DMS 273 (cell line): Measurements from ENCODE around the gene ADM.
"Not testable (repeated sequence)": the region's sequence is repeated elsewhere in the genome, so short reads cannot be mapped to it uniquely, and the experiment has no call there.

Experiments
- DNase-seq: peaks from one replicate; lab custom pipeline; 2025; ENCODE audit not compliant: unreplicated experiment; lab: John Stamatoyannopoulos, UW

Gene ADM, protein sequence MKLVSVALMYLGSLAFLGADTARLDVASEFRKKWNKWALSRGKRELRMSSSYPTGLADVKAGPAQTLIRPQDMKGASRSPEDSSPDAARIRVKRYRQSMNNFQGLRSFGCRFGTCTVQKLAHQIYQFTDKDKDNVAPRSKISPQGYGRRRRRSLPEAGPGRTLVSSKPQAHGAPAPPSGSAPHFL

DNA sequence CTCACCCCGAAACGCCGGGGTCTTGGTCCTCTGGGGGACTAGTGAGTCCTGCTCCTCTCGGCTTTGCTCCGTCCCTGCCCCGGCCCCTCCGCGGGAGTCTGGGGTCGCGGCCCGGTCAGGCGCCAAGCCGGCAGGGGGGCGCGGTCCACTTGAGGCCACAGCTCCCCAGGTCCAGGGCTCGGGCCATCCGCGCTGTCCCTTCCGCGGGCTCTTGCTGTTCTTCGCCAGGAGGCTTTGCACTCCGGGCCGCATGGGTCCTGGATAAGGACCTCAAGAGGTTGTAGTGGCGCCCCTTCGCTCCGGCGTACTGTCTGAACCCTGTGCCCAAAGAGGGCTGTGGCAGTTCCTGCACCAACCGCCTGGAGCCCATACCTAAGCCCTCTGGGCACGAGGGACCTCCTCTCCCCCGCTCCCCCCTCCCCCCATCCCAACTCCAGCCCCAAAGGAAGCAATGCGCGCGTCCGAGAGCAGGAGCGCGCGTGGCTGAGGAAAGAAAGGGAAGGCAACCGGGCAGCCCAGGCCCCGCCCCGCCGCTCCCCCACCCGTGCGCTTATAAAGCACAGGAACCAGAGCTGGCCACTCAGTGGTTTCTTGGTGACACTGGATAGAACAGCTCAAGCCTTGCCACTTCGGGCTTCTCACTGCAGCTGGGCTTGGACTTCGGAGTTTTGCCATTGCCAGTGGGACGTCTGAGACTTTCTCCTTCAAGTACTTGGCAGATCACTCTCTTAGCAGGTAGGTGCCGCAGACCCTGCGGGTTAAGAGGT, at the start of gene ADM:
ADM (plus strand) TSS at position 579 of the 767 bp plus-strand sequence. CDS start 628 bp downstream, outside the sequence.
- DNase-seq, result peak; percentile 88

DNA sequence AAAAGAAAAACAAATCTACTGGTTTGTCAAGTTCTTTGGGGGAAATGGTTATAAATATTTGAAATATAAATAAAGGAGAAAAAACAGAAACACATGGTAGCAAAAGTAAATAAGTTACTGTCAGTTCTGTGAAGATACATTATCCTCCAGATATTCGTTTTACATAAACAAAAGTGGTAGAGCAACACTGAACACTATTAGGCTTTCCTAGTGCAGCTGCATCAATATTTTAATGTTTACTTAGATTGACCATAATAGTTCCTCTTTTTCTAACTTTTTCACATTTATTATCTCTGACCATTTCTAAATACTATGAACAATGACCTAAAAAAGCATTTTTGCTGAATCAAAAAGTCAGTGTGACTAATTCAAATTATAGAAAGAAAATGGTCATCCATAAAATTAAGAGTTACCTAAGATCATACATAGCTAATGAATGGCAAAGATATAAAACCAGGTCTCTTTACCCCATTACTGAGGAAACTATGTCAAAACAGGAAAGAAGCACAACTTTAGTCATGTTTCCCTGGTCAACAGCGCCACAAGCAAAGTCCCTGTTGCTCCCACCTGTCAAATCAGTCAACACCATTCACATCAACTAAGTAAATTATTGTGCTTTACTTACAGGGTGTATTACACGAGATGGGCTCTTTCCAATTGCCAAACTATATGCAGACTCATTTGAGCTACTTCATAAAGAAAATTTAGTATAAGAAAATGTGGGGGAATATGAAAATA, 49.3 kb upstream of the ADM start:
- DNase-seq, result no peak

DNA sequence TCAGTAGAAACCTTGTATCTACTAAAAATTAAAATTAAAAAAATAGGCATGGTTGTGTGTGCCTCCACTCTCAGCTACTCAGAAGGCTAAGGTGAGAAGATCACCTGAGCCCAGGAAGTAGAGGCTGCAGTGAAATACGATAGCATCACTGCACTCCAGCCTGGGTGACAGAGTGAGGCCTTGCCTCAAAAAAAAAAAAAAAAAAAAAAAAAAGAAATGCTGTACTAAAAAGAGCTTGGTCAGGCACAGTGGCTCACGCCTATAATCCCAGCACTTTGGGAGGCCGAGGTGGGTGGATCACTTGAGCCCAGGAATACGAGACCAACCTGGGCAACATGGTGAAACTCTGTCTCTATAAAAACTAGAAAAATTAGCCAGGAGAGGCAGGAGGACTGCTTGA, 47.4 kb upstream of the ADM start:
- DNase-seq, result no peak

DNA sequence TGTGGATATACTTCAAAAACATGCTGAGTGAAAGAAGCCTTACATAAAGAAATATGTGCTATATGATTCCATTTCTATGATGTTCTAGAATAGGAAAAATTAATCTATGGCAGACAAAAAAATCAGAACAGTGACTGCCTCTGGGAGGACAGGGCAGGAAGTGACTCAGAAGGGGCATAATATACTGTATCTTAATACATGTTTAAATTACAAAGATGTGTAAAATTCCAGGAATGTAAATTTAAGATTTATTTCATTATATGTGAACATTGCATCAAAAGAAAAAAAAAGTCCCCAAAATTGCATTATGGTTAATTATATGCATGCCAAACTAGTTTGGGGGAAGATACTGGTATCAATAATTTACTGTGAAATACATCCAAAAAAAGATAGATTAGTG, 43.1 kb upstream of the ADM start:
- DNase-seq, result no peak

DNA sequence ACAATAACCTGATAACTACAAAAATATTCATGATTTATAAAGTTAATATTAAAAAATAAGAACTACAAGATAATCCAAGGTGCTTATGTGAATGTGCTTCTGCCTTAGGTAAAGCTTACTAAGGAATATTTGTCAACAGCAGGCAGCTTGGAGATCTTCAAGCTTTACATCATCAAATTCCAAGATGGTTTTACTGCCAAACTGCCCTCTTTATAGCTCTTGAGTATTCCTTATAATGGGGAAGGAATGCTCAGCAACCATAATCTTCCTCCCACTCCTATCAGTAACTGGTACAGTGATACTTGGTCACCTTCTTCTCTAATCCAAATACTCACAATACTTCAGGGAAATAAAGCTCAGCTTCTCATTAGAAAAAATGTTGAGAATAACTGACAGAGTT, 40.9 kb upstream of the ADM start:
- DNase-seq, result no peak

DNA sequence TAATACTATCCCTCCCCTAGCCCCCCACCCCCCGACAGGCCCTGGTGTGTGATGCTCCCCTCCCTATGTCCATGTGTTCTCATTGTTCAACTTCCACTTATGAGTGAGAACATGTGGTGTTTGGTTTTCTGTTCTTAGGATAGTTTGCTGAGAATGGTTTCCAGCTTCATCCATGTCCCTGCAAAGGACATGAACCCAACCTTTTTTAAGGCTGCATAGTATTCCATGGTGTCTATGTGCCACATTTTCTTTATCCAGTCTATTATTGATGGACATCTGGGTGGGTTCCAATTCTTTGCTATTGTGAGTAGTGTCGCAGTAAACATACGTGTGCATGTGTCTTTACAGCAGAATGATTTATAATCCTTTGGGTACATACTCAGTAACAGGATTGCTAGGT, 40.2 kb upstream of the ADM start:
- DNase-seq, result not testable (repeated sequence)

DNA sequence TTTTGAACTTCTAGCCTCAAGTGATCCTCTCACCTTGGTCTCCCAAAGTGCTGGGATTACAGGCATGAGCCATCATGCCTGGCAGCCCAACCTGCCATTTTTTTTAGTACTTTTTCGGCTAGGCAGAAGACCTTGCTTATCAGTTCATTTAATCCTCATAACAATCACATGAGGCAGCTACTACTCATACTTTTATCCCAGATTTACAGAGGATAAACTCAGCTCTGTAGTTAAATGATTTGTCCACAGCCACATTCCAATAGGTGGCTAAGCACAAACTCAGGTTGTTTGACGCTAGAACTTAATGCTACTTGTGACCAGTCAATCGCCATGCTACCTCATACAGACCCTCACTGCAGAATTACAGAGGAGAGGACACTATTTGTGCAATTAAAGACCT, 38.9 kb upstream of the ADM start:
- no peak for DNase-seq

DNA sequence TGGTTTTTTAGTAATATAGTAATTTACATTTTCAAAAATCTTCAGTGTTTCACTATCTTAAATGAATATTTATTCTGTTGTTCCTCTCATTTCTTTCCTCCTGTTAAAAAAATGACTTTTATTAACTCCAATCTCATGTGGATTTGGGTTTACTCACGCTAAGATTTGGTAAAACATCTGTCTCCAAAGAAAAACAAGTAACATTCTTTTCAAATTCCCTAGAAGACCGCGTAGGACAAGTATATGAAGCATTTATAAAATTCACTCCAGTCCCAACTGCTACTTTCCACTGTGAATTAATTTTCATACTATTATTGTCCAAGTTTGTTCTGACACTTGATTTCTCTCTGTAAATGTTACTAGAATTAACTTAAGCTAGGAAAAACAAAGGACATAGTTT, 37.1 kb upstream of the ADM start:
- DNase-seq, result no peak

DNA sequence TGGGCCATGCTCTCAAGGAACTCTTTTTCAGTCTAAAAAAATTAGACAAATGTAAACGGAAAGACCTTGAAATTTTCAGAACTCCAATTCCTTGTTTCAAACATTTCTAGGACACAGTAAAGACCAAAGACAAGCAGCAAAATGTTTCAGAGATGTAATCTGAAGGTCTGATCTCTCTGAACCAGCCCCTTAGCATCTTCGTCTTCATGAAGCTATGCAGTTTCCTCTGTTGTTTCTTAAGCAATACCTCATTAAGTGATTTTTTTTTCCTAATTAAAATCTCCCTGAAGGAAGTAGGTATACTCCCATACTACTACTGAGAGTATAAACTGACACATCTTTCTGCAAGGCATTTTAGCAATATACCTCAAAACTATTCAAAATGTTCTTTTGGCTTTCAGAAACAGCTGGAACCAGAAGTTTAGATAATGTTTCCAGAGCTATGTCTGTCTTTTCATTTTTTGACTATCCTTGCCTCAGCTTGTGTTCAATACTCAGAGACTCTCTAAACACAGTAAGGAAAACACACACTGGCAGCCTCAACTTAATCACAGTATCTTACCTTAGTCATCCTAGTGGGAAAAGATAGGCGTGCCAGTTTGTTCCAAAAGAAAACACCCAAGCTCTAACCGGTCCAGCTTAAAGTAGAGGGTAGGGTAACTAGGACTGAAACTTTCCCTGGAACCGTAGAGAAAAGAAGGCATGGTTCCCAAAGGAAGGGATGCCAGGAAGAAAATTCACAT, 36.0 kb upstream of the ADM start:
- DNase-seq, result no peak

DNA sequence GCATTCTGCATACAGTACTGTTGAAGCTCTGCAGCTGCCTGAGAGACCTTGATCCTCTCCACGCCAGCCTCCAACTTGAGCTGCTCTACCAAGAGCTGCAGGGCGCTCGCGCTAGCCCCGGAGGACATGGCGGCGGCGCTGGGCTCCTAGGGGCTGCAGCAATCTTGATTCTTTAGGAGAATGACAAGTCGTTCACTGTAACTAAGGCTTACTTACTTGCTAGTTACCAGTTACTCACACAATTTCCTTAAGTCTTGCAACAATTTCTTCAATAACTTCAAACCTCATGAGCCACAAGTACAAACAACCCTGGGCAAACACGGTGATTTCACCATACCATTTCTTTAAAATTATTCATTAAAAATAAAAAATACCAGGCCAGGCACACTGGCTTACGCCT, 32.7 kb upstream of the ADM start:
- DNase-seq, result no peak

DNA sequence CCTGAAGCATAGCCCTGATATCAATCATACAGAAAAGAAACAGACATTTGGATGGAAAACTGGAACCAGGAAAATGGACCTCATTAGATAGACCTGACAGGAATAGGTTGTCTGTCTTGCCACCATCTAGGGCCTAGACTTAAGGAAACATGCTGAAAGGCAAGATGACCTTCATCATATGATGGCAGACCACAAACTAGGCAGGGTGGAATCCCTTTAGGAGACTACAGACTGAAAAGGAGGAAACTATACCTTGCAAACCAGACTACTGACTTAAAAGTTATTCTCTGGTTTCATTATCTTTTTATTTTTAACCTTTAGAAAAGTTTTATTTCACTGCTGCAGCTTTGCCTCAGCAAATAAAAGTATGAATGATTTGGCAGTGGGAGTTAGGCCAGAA, 31.1 kb upstream of the ADM start:
- no peak for DNase-seq

DNA sequence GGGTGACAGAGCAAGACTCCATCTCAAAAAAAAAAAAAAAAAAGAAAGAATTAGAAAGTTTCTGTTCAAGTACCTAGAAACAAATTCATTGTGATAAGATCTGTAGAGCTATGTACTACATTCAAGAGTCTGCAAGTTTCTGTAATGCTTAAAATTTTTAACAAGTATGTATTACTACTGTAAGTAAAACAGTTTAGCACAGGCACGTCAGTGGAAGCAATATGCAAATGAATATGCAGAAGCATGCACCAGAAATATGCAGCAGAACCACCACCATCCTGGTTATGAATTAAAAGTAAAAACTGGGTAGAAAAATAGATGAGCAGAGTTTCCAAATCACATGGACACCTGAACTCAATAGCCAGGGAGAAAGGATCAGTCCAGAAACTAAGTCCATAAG, 30.1 kb upstream of the ADM start:
- DNase-seq, result no peak

DNA sequence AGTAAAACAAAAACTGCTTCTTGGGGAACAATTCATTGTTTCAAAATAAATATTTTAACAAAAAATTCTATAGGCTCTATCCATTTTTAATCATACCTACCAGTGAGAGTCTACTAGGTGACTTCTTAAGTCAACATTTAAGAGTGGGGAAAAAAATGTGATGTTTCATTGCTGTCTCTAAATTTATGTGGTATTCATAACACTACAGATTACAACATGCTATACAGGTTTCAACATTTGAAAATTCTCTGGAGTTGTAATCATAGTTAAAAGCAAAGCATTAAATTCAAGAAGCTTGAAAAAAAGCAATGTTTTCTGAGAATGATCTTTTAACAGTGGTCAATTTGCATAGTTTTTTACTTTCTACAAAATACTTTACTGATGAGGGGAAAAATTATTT, 29.2 kb upstream of the ADM start:
- DNase-seq, result no peak

DNA sequence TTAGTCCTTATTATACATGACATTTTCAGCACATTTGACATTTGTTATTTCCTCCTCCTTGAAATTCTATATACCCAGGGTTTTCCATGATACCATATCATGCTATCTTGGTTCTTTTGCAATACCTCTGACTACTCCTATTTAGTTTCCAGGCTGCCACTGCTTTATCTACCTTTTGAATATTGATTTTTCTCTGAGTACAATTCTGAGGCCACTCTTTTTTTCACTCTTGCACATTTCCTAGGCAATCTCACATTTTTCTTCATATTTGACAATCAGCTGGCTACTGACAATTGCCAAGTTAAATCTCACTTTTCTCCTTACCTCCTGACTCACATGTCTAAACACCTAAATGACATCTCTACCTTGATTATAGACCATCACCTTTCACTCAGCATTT, 22.8 kb upstream of the ADM start:
- DNase-seq, result no peak

DNA sequence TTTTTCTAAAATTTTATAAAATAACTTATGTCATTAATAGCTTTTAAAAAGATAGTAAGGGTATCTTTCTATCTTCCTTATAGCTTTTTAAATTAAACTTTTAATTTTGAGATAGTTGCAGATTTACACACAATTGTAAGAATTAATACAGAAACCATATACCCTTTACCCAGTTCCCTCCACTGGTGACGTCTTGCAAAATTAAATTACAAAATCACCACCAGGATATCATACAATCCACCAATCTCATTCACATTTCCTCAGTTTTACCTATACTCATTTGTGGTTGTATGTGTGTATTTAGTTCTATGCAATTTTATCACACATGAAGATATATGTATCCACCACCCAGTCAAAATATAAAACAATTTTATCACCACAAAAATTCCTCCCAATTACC, 20.9 kb upstream of the ADM start:
- DNase-seq, result no peak

DNA sequence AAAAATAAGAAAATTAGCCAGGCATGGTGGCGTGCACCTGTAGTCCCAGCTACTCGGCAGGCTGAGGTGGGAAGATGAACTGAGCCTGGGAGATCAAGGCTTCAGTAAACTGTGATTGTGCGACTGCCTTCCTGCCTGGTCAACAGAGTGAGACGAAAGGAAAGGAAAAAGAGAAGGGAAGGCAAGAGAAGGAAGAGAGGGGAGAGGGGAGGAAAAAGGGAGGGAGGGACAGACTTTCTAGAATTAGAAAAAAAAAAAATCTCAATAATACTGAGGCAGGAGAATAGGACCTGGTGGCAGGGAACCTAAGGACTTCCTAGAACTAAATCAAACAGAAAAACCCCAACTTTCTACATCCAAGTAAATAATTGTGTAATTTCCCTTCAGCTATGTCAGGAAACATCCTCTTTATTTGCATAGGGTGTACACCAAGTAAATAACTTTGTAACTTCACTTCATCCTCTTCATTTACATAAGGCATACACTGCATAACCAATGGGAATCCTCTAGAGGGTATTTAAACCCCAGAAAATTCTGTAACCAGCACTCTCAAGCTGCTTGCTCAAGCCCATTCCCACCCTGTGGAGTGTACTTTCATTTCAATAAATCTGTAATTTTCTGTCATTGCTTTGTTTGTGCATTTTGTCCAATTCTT, 19.6 kb upstream of the ADM start:
- no peak for DNase-seq

DNA sequence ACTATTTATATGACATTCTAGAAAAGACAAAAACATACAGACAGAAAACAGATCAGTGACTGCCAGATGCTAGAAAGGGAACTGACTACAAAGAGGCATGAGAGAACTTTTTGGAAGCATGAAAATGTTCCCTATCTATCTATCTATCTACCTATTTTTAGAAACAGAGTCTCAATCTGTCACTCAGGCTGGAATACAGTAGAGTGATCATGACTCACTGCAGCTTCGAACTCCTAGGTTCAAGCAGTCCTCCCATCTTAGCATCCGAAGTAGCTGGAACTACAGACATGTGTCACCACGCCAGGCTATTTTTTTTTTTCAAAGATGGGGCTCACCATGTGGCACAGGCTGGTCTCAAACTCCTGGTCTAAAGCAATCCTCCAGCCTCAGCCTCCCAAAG, 17.7 kb upstream of the ADM start:
- DNase-seq, result no peak

DNA sequence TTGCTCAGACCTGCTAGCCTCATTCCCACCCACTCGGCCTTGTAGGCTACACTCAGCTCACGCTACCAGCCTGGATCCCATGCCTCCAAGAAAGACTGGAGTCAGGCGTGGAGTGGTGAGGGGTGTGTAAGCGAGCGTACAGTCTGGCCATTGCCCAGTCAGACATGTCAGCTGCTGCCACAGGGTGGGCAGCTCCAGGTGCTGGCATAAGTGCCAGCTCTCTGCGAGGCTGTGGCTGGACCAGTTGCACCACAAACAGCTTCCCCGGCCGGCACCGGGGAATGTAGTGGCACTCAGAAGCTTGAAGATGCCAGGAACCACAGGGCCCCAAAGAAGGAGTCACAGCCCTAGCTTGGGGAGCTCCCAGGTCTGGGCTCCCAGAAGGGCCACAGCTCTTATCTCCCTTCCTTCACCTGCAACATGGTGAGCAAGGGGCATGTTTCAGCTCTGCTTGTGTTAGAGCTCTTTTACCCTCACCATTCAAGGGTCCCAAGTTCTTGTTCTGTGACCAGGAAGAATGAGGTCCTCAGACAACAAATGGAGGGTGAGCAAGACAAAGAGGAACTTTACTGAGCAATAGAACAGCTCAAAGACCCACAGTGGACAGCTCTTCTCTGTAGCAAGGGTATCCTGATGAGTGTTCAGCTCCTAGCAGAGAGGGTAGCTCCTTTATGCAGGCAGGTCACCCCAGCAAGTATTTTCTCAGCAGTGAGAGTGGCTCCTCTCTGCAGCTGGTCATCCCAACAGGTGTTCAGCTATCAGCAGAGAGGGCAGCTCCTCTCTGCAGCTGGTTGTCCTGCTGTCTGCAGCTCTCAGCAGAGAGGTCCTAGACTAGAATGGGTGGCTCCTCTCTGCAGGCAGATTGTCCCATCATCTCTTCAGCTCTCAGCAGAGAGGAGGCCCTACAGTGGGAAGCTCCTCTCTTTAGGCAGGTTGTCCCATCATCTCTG, 16.8 kb upstream of the ADM start:
- DNase-seq, result no peak

DNA sequence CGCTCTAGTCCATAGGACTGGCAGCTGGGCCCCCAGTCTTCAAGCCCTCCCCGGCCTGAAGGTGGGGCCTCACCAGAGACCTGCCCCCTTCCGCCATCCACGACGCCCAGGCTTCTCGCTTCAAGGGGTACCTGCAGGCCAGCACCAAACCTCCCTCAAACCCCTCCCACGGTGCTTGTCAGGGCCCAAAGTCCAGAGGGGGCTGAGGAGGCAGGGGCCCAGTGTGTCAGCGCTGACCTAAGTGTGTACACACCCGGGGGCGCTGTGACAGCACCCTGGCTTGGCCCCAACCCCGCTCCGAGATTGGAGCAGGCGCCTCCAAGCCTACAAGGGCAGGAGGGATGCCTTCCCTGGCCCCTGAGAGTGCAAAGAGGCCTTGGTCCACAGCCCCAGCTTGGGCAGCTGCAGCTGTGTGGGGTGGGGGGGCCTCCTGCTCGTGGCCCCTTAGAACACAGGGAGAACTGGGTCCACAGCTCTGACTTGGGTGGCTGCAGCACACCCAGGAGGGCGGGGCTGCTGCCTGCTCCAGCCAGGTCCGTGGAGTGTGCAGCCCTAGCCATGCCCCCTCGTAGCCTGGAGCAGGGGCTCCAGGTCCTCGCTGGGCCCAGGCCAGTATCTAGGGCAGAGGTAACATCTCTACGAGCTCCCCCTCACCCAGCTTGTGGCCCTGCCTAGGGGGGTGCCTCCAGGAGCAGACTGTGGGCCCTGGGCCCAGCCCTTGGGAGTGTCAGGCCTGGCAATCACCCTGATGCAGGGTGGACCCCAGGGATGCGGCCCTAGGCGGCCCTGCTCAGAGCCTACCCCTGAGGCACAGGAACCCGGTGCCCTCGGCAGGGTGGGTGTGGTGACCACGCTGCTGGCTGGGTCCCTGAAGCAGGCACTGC, 15.8 kb upstream of the ADM start:
- no peak for DNase-seq
